DMS79 (cell line): ENCODE results near the gene SHISA9.

ENCODE experiments used
- DNase-seq: peaks from one replicate; lab custom pipeline; 2025; lab: John Stamatoyannopoulos, UW

SHISA9 gene

DNA sequence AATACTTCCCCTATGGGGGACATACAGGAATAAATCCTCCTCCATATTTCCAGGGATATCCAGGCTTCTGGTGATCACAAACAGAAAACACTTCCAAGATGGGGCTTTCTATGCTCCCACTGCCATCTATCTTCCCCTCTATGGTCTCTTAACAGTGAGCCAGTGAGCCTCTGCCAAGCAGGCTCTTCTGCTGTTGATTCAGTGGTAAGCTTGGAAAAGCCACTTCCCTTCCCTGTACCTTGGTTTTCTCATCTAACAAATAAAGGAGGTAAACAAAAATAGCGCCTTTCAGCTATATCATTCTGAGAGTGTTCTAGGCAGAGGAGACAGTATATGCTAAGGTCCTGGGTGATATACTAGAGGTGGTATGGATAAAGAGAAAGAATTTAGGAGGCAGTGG lies 368.0 kb downstream of the SHISA9 start:
- no peak for DNase-seq

DNA sequence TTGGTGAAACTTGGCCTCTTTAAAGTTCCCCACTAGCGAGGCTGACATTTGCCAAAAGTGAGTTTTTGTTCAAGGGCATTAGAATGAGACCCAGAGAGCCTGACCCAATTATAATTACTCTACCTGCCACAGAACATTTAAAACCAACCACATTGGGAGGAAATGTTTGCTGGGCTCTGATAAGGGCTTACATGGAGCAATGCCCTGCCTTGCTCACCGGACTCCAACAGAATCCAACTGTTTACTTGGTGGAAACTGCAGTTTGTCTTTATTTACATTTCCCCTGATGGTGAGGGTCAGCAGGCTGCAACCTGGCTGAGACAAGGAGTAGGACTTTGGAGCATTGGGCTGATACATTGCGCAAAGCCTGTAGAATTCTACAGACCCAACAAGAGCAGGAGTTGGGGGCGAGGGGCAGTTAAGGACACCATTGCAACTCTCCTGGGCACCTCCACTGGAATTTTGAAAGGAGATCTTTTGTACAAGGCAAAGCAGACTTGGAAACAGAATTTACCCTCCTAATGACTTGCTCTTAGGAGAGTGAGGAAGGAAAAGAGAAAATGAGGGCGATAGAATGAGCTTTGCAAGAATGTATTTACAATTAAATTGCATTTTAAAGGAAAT lies 368.6 kb downstream of the SHISA9 start:
- DNase-seq: no peak

DNA sequence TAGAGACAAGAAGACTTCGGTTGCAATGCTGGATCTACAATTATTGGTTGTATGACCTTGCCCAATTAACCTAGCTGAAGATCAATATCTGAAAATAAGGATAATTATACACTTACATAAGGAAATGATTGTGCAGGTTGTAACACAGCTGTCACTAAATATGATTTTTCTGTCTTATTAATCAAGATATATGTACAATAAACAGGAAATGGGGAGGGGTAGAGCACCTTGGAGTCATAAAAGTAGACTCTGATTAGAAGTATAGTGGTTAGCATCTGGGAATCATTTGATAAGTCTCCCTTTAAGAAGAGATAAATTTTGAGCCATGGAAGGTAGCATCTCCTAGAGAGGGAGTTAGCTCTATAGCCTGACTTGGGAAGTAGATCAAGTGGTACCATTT lies 369.2 kb downstream of the SHISA9 start:
- no peak for DNase-seq

DNA sequence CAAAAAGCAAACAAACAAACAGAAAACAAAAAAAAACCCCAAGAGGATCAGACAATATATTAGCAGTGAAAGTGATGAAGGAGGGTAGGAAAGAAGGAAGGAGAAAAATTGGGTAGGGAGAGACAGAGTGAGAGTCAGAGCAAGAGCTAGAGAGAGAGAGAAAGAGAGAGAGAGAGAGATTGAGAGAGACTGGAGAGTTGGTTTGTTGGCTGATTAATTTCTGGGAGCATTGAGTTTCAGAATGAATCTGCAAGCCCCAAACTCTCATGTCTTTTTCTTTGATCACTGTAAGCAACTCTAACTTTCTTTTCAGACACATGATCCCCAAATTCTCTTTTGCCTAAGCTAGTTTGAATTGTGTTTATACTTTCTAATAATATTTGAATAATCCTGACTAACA lies 388.1 kb downstream of the SHISA9 start:
- no peak for DNase-seq
